ENCODE results near the gene ZNF276.

ZNF276 gene

GRCh38 chr16:89785523-89786155, 64.3 kb downstream of the ZNF276 start:
- no peak for DNase-seq (ENCODE audit: low read depth)

- no peak for DNase-seq (ENCODE audit: low read depth)
Measured at GRCh38 chr16:89786474-89787364, 65.4 kb downstream of the ZNF276 start.

- DNase-seq (ENCODE audit: low read depth) = no peak
Measured at GRCh38 chr16:89787365-89787805, 66.0 kb downstream of the ZNF276 start.
